K562 (cell line): ENCODE results near the gene CFAP54. TPM values are rescaled to one million over a fixed set of nuclear protein-coding genes. Genes with fewer than 3 reads are reported as not detected.
A peak's percentile ranks its signal among the peaks of the same experiment; 100 is the strongest.

Source experiments
- ATAC-seq: fragments of 200-7000 bp; cut with Tn5 transposase; 3 replicates; pipeline ENCODE4 v1.9.1; 2020; ENCODE audit warnings: moderate library complexity
- BruUV-seq: library from RNA; stranded (reverse); fragments of 400-500 nt; replicated peaks from 2 replicates; lab custom pipeline; 2021; lab: Mats Ljungman, UMichigan
- CTCF ChIA-PET: fragments of 300-600 bp; formaldehyde crosslinking; extraction: SDS; loops from one replicate; lab custom pipeline; 2021; ENCODE audit warnings: low intra/inter-chr PET ratio; lab: Yijun Ruan, JAX
- POLR2A ChIA-PET: fragments of 300-600, 350-650 bp; sonication (Branson Sonifier 250); formaldehyde crosslinking; extraction: SDS; loops from one replicate; lab custom pipeline; 2021; ENCODE audit warnings: antibody characterized with exemption, inconsistent platforms; lab: Yijun Ruan, JAX
- DNase-seq, 4 experiments: peaks; one replicate each; pipeline versions ENCODE4 v3.0.0 to v3.0.0-alpha.2; 2011 to 2018; ENCODE audit warnings: low spot score in 3 of 4, mixed read lengths in 3 of 4; ENCODE audit errors: extremely low read depth in 1 of 4
- FAIRE-seq: peaks from 2 replicates; lab custom pipeline; 2011; peaks lifted over from hg19 to GRCh38; lab: Jason Lieb, UNC
- H2AFZ ChIP-seq: 2 replicates; pipeline ENCODE4 v1.6.0; 2011; ENCODE audit warnings: low read depth, low read length, control low read depth, inconsistent platforms
- H3K27ac ChIP-seq: fragments of 200-600 bp; 3 replicates; pipeline ENCODE4 v1.8.0; 2011; ENCODE audit warnings: low read depth, mild to moderate bottlenecking, control low read depth, inconsistent platforms, low read length, moderate library complexity, mixed read lengths; ENCODE audit errors: extremely low read depth
- H3K27me3 ChIP-seq, 2 experiments: fragments of 300-600 bp in 1 of 2; 2 replicates in 1 of 2; 3 replicates in 1 of 2; pipeline versions ENCODE4 v1.6.0 to v1.8.0; 2011; ENCODE audit warnings: inconsistent platforms in 2 of 2, low read length in 2 of 2, mild to moderate bottlenecking in 1 of 2, mixed read lengths in 1 of 2, moderate library complexity in 1 of 2; ENCODE audit not compliant: control insufficient read depth in 2 of 2, insufficient read depth in 2 of 2
- H3K36me3 ChIP-seq: fragments of 300-600 bp; 3 replicates; pipeline ENCODE4 v1.8.0; 2011; ENCODE audit warnings: mild to moderate bottlenecking, low read length, inconsistent platforms; ENCODE audit not compliant: control insufficient read depth, insufficient read depth
- H3K4me1 ChIP-seq, 2 experiments: fragments of 200-600 bp in 1 of 2; replicated peaks in 1 of 2; 2 replicates in 1 of 2; 3 replicates in 1 of 2; pipeline versions ENCODE4 v1.5.1 to v1.8.0; 2011; ENCODE audit warnings: inconsistent platforms in 2 of 2, low read length in 2 of 2, mild to moderate bottlenecking in 1 of 2, mixed read lengths in 1 of 2, moderate library complexity in 1 of 2; ENCODE audit not compliant: control insufficient read depth in 2 of 2, insufficient read depth in 2 of 2
- H3K4me2 ChIP-seq: 2 replicates; pipeline ENCODE4 v1.6.1; 2011; ENCODE audit warnings: low read length, control low read depth, inconsistent platforms, mixed read lengths; ENCODE audit not compliant: insufficient read depth
- H3K4me3 ChIP-seq: fragments of 200-600 bp; sonication (generic), shearing (Covaris generic); 2 replicates; pipeline ENCODE4 v1.5.1; 2016; ENCODE audit warnings: control low read depth, inconsistent platforms
- H3K79me2 ChIP-seq: fragments of 200-600 bp; 3 replicates; pipeline ENCODE4 v1.8.0; 2011; ENCODE audit warnings: low read length, inconsistent platforms; ENCODE audit not compliant: control insufficient read depth, insufficient read depth
- H3K9ac ChIP-seq, 2 experiments: 2 replicates each; pipeline versions ENCODE4 v1.6.0 to v1.6.1; 2011; ENCODE audit warnings: low read depth in 2 of 2, low read length in 2 of 2, control low read depth in 1 of 2, inconsistent platforms in 1 of 2, mild to moderate bottlenecking in 1 of 2, mixed read lengths in 1 of 2; ENCODE audit not compliant: insufficient read depth in 1 of 2
- H3K9me1 ChIP-seq: one replicate; pipeline ENCODE4 v1.6.0; 2011; ENCODE audit warnings: inconsistent platforms, mild to moderate bottlenecking, low read length, moderate library complexity; ENCODE audit not compliant: control insufficient read depth, insufficient read depth
- H3K9me3 ChIP-seq: replicated peaks from 2 replicates; pipeline ENCODE4 v1.5.1; 2011; ENCODE audit warnings: low read depth, low read length, inconsistent platforms; ENCODE audit not compliant: control insufficient read depth, insufficient read depth
- H4K20me1 ChIP-seq: replicated peaks from 2 replicates; pipeline ENCODE4 v1.6.1; 2011; ENCODE audit warnings: low read length, inconsistent platforms, mixed read lengths; ENCODE audit not compliant: control insufficient read depth, insufficient read depth
- FOXM1 ChIP-seq, 2 experiments: fragments of 450-650 bp in 1 of 2; sonication (generic) in 1 of 2; formaldehyde crosslinking in 1 of 2; IDR thresholded peaks; 2 replicates each; pipeline versions ENCODE4 v1.6.1 to v1.9.0; 2017 to 2022; ENCODE audit warnings: low read depth in 2 of 2, mild to moderate bottlenecking in 2 of 2, missing genetic modification reagents in 1 of 2, moderate library complexity in 1 of 2
- MTF1 ChIP-seq: fragments of 250-450 bp; sonication (Bioruptor Pico); IDR thresholded peaks from 2 replicates; pipeline ENCODE4 v1.9.0; 2021; ENCODE audit warnings: moderate library complexity, mild to moderate bottlenecking, inconsistent platforms, borderline replicate concordance
- YY1 ChIP-seq, 3 experiments: IDR thresholded peaks; 2 replicates each; pipeline ENCODE4 v1.6.1; 2011; ENCODE audit warnings: low read length in 2 of 3, mild to moderate bottlenecking in 2 of 3, moderate library complexity in 2 of 3, borderline replicate concordance in 1 of 3, control low read depth in 1 of 3, low read depth in 1 of 3; ENCODE audit not compliant: insufficient read depth in 3 of 3, insufficient replicate concordance in 2 of 3, control insufficient read depth in 1 of 3, insufficient read length in 1 of 3; ENCODE audit errors: extremely low read depth in 1 of 3
- WGBS: fragments of 100-300 bp; shearing (Covaris generic); methylation state at CpG from one replicate; pipeline ENCODE4 v1.1.6; 2016; ENCODE audit warnings: low coverage, mixed read lengths; ENCODE audit not compliant: insufficient coverage; ENCODE audit errors: missing lambda C conversion rate; 5-methylcytosine and 5-hydroxymethylcytosine counted together
- in situ Hi-C: fragments of 300-500 bp; cut with MboI; formaldehyde crosslinking; loops from 4 replicates; pipeline ENCODE4 v1.15.0; 2018; ENCODE audit warnings: inconsistent platforms, mixed read lengths
- intact Hi-C: fragments of 100-400 bp; cut with micrococcal nuclease; formaldehyde crosslinking; loops from 2 replicates; pipeline ENCODE4 v1.14.2; 2022
- polyA plus RNA-seq, 8 experiments: library from polyadenylated mRNA; depleted of rRNA in 4 of 8; stranded (reverse) in 5 of 8; unstranded in 3 of 8; fragments of >200 nt; fragmentation: Nextera tagmentation in 2 of 8; fragmentation: Illumina TruSeq in 1 of 8; extraction: Ambion mirVana in 2 of 8; extraction: Trizol in 1 of 8; gene quantifications; 2 replicates each; pipeline versions ENCODE4 v1.2.1 to v1.2.3, GENCODE V29; 2011 to 2014; ENCODE audit warnings: inconsistent platforms in 1 of 8, missing spikeins in 1 of 8
- total RNA-seq, 7 experiments: library from RNA; depleted of rRNA in 6 of 7; stranded (reverse); fragments of >200 nt in 6 of 7; fragmentation: Illumina TruSeq in 2 of 7; extraction: Trizol in 2 of 7; gene quantifications; 2 replicates each; pipeline versions ENCODE4 v1.2.1 to v1.2.3, GENCODE V29; 2011 to 2021; ENCODE audit warnings: low replicate concordance in 1 of 7
- TF ChIP-seq, protein P1 (sequence below), 3 experiments: IDR thresholded peaks in 2 of 3; conservative IDR thresholded peaks in 1 of 3; 2 replicates each; pipeline ENCODE4 v1.5.1; 2011 to 2012; ENCODE audit warnings: low read length in 3 of 3, mild to moderate bottlenecking in 3 of 3, control low read depth in 2 of 3, improper control_type of control experiment in 1 of 3, inconsistent platforms in 1 of 3, low read depth in 1 of 3, mixed read lengths in 1 of 3, moderate library complexity in 1 of 3; ENCODE audit not compliant: insufficient read depth in 2 of 3

The CFAP54 gene
- total and polyA plus RNA-seq, 9 of the 15 experiments (the other 6 are each of a cell fraction or from before 2014, with no cell fraction given): 0.03 to 0.23 (median 0.10) TPM; not detected in 3

DNA sequence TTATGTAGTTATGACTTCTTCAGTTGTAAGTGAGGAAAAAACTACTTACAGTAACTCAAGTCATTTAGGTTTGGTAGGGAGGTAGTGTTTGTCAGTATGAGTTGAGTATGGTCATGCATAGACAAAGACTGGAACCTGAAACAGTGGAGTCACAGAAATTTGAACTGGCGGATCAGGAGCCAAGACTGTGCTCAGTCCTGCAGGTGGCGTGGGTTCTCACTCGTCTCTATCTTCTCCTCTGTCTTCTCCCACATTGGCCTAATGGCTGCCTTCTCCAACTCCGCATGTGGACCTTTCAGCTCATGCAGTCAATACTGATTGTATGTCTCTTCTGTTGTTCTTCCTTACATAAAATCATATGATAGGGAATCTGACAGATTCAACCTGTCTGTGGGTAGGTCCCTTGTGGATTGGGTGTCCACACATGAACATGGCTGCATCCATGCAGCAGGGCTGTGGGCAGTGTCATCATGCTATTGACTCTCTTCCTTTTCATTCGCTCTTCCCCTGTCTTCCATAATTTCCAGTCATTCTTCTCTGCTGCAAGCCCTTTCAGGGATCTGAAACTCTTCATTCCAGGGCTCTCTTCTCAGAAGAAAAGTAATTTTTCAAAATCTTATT is 338.9 kb downstream of the CFAP54 start:
- BruUV-seq: no TSS peak
- FAIRE-seq (peak; percentile 37), ATAC-seq (peak; percentile 73; the same call in 2 of the 3 replicates)
- 10% methylated on average over 5 of the region's 5 CpGs for WGBS
- intact Hi-C loops: no loop called here
- H3K27ac ChIP-seq: no peak overlapping the region
- TF ChIP-seq, protein P1, sequence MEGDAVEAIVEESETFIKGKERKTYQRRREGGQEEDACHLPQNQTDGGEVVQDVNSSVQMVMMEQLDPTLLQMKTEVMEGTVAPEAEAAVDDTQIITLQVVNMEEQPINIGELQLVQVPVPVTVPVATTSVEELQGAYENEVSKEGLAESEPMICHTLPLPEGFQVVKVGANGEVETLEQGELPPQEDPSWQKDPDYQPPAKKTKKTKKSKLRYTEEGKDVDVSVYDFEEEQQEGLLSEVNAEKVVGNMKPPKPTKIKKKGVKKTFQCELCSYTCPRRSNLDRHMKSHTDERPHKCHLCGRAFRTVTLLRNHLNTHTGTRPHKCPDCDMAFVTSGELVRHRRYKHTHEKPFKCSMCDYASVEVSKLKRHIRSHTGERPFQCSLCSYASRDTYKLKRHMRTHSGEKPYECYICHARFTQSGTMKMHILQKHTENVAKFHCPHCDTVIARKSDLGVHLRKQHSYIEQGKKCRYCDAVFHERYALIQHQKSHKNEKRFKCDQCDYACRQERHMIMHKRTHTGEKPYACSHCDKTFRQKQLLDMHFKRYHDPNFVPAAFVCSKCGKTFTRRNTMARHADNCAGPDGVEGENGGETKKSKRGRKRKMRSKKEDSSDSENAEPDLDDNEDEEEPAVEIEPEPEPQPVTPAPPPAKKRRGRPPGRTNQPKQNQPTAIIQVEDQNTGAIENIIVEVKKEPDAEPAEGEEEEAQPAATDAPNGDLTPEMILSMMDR (IDR thresholded peaks at IDR 0.05 in 2 of 3, conservative IDR thresholded peaks at IDR 0.05 in 1 of 3; ENCODE audit: insufficient read depth in 2 of 3, low read depth in 1 of 3, low read length in 3 of 3): peak in 2 of 3 experiments; percentile 7 to 16; a peak in 1 of 6 replicates
- TF ChIP-seq MTF1 (CRISPR knock-in tag) (no peak), YY1 (IDR thresholded peaks at IDR 0.05; ENCODE audit: borderline replicate concordance in 1 of 3, control insufficient read depth in 1 of 3, extremely low read depth in 1 of 3, insufficient read depth in 3 of 3, insufficient read length in 1 of 3, insufficient replicate concordance in 2 of 3, low read depth in 1 of 3, low read length in 2 of 3) (peak in 1 of 3 experiments; percentile 28), FOXM1 (IDR thresholded peaks at IDR 0.05; ENCODE audit: low read depth) (no peak), FOXM1 (CRISPR knock-in tag; IDR thresholded peaks at IDR 0.05; ENCODE audit: low read depth) (no peak)
- TF ChIP-seq, all 486 proteins: peak for 2
- H3K9ac ChIP-seq: no peak overlapping the region
- H3K9me3 ChIP-seq: no peaks in the 10 kb centered on the region
- H3K9me1 ChIP-seq: no peaks in the 10 kb centered on the region
- no peak overlapping the region for H2AFZ ChIP-seq
- H3K4me1 ChIP-seq: no peaks in the 10 kb centered on the region
- DNase-seq: peak in 1 of 4 experiments; percentile 20
- no peaks in the 10 kb centered on the region for H3K79me2 ChIP-seq
- H3K4me3 ChIP-seq: no peak overlapping the region
- no peaks in the 10 kb centered on the region for H4K20me1 ChIP-seq
- H3K36me3 ChIP-seq: no peaks in the 10 kb centered on the region
- H3K4me2 ChIP-seq: no peak overlapping the region
- ChIA-PET CTCF (no interaction called here), POLR2A (no interaction called here)
- in situ Hi-C loops: no loop called here
- no peaks in the 10 kb centered on the region for H3K27me3 ChIP-seq
